ENCODE results near the gene SPRED2.

- TF ChIP-seq CTCF (IDR thresholded peaks at IDR 0.05) (no peak), POLR2A (IDR thresholded peaks at IDR 0.05) (no peak)
These were observed 35.9 kb downstream of the SPRED2 start for GRCh38 chr2:65396348-65397026.

Data from uterus (tissue), 2 donors.